Superior temporal gyrus (tissue), 1 donor: ENCODE measurements around the gene POGK.
"Not testable (repeated sequence)": the region's sequence is repeated elsewhere in the genome, so short reads cannot be mapped to it uniquely, and the experiment has no call there.

ENCODE experiments used
- DNase-seq: peaks from one replicate; pipeline ENCODE4 v3.0.0-alpha.2; 2016; ENCODE audit errors: extremely low spot score

The POGK gene

GRCh38 chr1:166857995-166858394 lies 18.7 kb downstream of the POGK start:
- DNase-seq: no peak

- peak; percentile 89 for DNase-seq
These were observed 19.6 kb downstream of the POGK start for GRCh38 chr1:166858726-166859419.

GRCh38 chr1:166859597-166859996 lies 20.3 kb downstream of the POGK start:
- DNase-seq: no peak

- DNase-seq: no peak
These were observed 26.7 kb downstream of the POGK start for GRCh38 chr1:166865926-166866325.

GRCh38 chr1:166868639-166869038 lies 29.4 kb downstream of the POGK start:
- DNase-seq: no peak

- DNase-seq: no peak
These were observed 30.2 kb downstream of the POGK start for GRCh38 chr1:166869318-166870099.

GRCh38 chr1:166870584-166870983 lies 31.3 kb downstream of the POGK start:
- DNase-seq: no peak

- DNase-seq: no peak
These were observed 35.2 kb downstream of the POGK start for GRCh38 chr1:166874464-166874863.

GRCh38 chr1:166875302-166875733 lies 36.0 kb downstream of the POGK start:
- DNase-seq: no peak

- peak; percentile 96 for DNase-seq
These were observed 36.7 kb downstream of the POGK start, which contains the start of gene TADA1 for GRCh38 chr1:166875734-166876539. TADA1 (minus strand) TSS chr1:166876264; CDS start chr1:166876233, 31 bp downstream.

- no peak for DNase-seq
These were observed 37.2 kb downstream of the POGK start for GRCh38 chr1:166876540-166876838.

GRCh38 chr1:166878173-166878917 lies 39.1 kb downstream of the POGK start:
- not testable (repeated sequence) for DNase-seq

GRCh38 chr1:166882893-166883292 lies 43.6 kb downstream of the POGK start:
- no peak for DNase-seq

- peak; percentile 60 for DNase-seq
These were observed 44.9 kb downstream of the POGK start for GRCh38 chr1:166884040-166884642.

GRCh38 chr1:166884971-166885370 lies 45.7 kb downstream of the POGK start:
- DNase-seq: no peak

- peak; percentile 53 for DNase-seq
These were observed 49.3 kb downstream of the POGK start for GRCh38 chr1:166888373-166889111.

- no peak for DNase-seq
These were observed 50.5 kb downstream of the POGK start for GRCh38 chr1:166889776-166890175.

- DNase-seq: no peak
These were observed 56.5 kb downstream of the POGK start for GRCh38 chr1:166895766-166896165.

GRCh38 chr1:166899769-166900168 lies 60.5 kb downstream of the POGK start:
- DNase-seq: no peak

- no peak for DNase-seq
These were observed 61.7 kb downstream of the POGK start for GRCh38 chr1:166900987-166901386.

- no peak for DNase-seq
These were observed 63.0 kb downstream of the POGK start for GRCh38 chr1:166902279-166902678.
